Measurements from ENCODE around the gene MTRR.

- TF ChIP-seq CTCF (tag by site-specific recombination; IDR thresholded peaks at IDR 0.05) (no peak), ELK4 (IDR thresholded peaks at IDR 0.05; ENCODE audit: borderline replicate concordance, low read depth, low read length) (no peak), ZBTB1 (tag by site-specific recombination; IDR thresholded peaks at IDR 0.05) (no peak)
Observed at GRCh38 chr5:7871653-7872052, 2.7 kb downstream of the MTRR start.

Data from HEK293 (cell line).